HT1080 (cell line): Measurements from ENCODE around the gene SRPX. TPM values are rescaled to one million over a fixed set of nuclear protein-coding genes. Genes with fewer than 3 reads are reported as not detected.

ENCODE experiments used
- total RNA-seq: library from RNA; depleted of rRNA; stranded (reverse); fragments of >200 nt; shearing (Covaris generic); gene quantifications from 2 replicates; pipeline ENCODE4 v1.2.3, GENCODE V29; 2014; rRNA removed

The SRPX gene
- total RNA-seq, 1 experiment from 2014 or later: 170 TPM

Other genes starting within 250 kb of the SRPX start
- gene SYTL5, start 214.3 kb downstream of the SRPX start, total RNA-seq: 1.3 and 1.9 TPM in 2 replicates
- 6.9 and 7.2 TPM in 2 replicates for gene RPGR, start 106.6 kb upstream of the SRPX start, total RNA-seq
- gene OTC, start 131.7 kb upstream of the SRPX start, total RNA-seq: not detected in 2 replicates